Measurements from ENCODE around the gene PARD3B.

GRCh38 chr2:204529795-204530463 lies 15.3 kb upstream of the PARD3B start:
- TF ChIP-seq EZH2 (IDR thresholded peaks at IDR 0.05; ENCODE audit: low read depth, low read length, severe bottlenecking) (no peak), CTCF (IDR thresholded peaks at IDR 0.05; ENCODE audit: control extremely low read depth in 1 of 3, insufficient read depth in 1 of 3, low read depth in 1 of 3, low read length in 3 of 3) (no peak), NANOG (IDR thresholded peaks at IDR 0.05; ENCODE audit: insufficient read depth, low read depth, low read length, poor library complexity, severe bottlenecking) (no peak), ATF3 (IDR thresholded peaks at IDR 0.05; ENCODE audit: insufficient read depth, low read depth, low read length) (no peak), CBX8 (IDR thresholded peaks at IDR 0.05; ENCODE audit: borderline replicate concordance, low read depth, low read length) (no peak), CBX5 (IDR thresholded peaks at IDR 0.05; ENCODE audit: low read depth, low read length) (no peak), POLR2A (IDR thresholded peaks at IDR 0.05; ENCODE audit: control extremely low read depth in 1 of 2, low read depth in 2 of 2, low read length in 2 of 2) (no peak), ATF2 (IDR thresholded peaks at IDR 0.05; ENCODE audit: low read length) (no peak)

Data from H1 (cell line).